GM12874 (cell line): ENCODE results near the gene XRRA1.

Experiments used
- CTCF ChIP-seq: IDR thresholded peaks from 2 replicates; pipeline ENCODE4 v1.5.1; 2011; ENCODE audit warnings: low read depth, mild to moderate bottlenecking, control low read depth, low read length, moderate library complexity; ENCODE audit not compliant: insufficient read depth

The XRRA1 gene

GRCh38 chr11:74984070-74984469, 35.2 kb upstream of the XRRA1 start:
- TF ChIP-seq CTCF: no peak

- no peak for TF ChIP-seq CTCF
Observed at GRCh38 chr11:74981888-74982287, 33.0 kb upstream of the XRRA1 start.

GRCh38 chr11:74980634-74981033, 31.7 kb upstream of the XRRA1 start:
- TF ChIP-seq CTCF: no peak

- no peak for TF ChIP-seq CTCF
Observed at GRCh38 chr11:74978041-74978440, 29.1 kb upstream of the XRRA1 start.

- TF ChIP-seq CTCF: no peak
Observed at GRCh38 chr11:74971424-74971823, 22.5 kb upstream of the XRRA1 start.

GRCh38 chr11:74970852-74971395, 22.0 kb upstream of the XRRA1 start:
- no peak for TF ChIP-seq CTCF

- no peak for TF ChIP-seq CTCF
Observed at GRCh38 chr11:74966651-74967050, 17.8 kb upstream of the XRRA1 start.
